Activated B cell treated with CpG ODN at 0.5 μM for 24 hours (primary cell): ENCODE results near the gene SYT4. TPM values are rescaled to one million over a fixed set of nuclear protein-coding genes. Genes with fewer than 3 reads are reported as not detected.

ENCODE experiments used
- ATAC-seq: fragments of 200-7000 bp; cut with Tn5 transposase; one replicate; pipeline ENCODE4 v1.10.0; 2021; ENCODE audit warnings: low read depth, mild to moderate bottlenecking, moderate library complexity
- CTCF ChIA-PET: fragments of 350-600 bp; sonication (Branson Sonifier 250); formaldehyde crosslinking; loops from one replicate; lab custom pipeline; 2021; ENCODE audit warnings: antibody characterized with exemption; lab: Charles Lee
- POLR2A ChIA-PET: fragments of 350-600 bp; sonication (Branson Sonifier 250); formaldehyde crosslinking; loops from one replicate; lab custom pipeline; 2021; ENCODE audit warnings: antibody characterized with exemption; lab: Charles Lee
- DNase-seq: peaks from one replicate; pipeline ENCODE4 v3.0.0; 2022
- H3K27ac Mint-ChIP-seq: one replicate; pipeline ENCODE4 v1.8.0; 2020; ENCODE audit warnings: mixed read lengths
- H3K27me3 Mint-ChIP-seq: one replicate; pipeline ENCODE4 v1.8.0; 2021; ENCODE audit warnings: mixed read lengths
- H3K36me3 Mint-ChIP-seq: one replicate; pipeline ENCODE4 v1.8.0; 2021; ENCODE audit warnings: low read depth, mixed read lengths
- H3K4me1 Mint-ChIP-seq: one replicate; pipeline ENCODE4 v1.8.0; 2021; ENCODE audit warnings: mixed read lengths
- H3K4me3 Mint-ChIP-seq: one replicate; pipeline ENCODE4 v1.8.0; 2020; ENCODE audit warnings: mild to moderate bottlenecking, mixed read lengths
- H3K9me3 Mint-ChIP-seq: one replicate; pipeline ENCODE4 v1.8.0; 2020; ENCODE audit warnings: mixed read lengths
- CTCF ChIP-seq: fragments of 200-600 bp; IDR thresholded peaks from one replicate; pipeline ENCODE4 v1.8.0; 2022; ENCODE audit warnings: antibody characterized with exemption, mild to moderate bottlenecking
- intact Hi-C: fragments of 100-400 bp; cut with micrococcal nuclease; formaldehyde crosslinking; loops from one replicate; pipeline ENCODE4 v1.15.1; 2024
- total RNA-seq: library from RNA; stranded (reverse); gene quantifications from 2 replicates; pipeline ENCODE4 v1.2.3, GENCODE V29; 2022

SYT4 gene
- total RNA-seq, result not detected in 2 replicates

DNA sequence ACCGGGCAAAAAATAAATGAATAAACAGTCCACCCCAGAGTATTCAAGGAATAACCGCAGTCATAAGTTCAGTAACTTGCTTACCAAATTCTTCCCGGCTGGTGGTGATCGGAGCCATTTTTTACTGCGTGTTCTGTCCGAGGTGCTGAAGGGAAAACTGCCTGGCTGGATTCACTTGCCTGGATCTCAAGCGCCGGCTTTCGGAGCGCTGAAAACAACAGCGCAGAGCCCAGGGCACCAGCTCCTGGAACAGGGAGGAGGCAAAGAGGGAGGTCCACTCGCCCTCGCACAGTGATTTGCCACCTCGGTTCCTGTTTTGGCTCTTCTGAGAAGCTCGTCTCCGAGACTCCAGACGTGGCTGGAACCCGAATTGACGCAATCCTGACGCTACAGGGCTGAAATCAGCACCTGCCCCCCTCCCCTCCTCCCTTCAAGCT lies at the start of gene SYT4:
SYT4 (minus strand) TSS at position 327 of the 437 bp plus-strand sequence; CDS start at position 118, 209 bp downstream.
- TF ChIP-seq CTCF, result no peak
- ChIA-PET CTCF (interaction anchor here (0.7 kb wide), 1 partner anchor 1163 kb away, joined by 3 read pairs; no protein-coding TSS in a partner anchor), POLR2A (no interaction called here)
- intact Hi-C loops, result no loop called here
- ATAC-seq (no peak), DNase-seq (no peak)
- Mint-ChIP-seq H3K27ac (no peak within 1 kb of the TSS), H3K4me3 (no peak within 1 kb of the TSS), H3K4me1 (no peaks in the 10 kb centered on the region), H3K9me3 (no peaks in the 10 kb centered on the region), H3K36me3 (no peaks in the 10 kb centered on the region), H3K27me3 (peaks cover 3% of the 10 kb centered on the region)

DNA sequence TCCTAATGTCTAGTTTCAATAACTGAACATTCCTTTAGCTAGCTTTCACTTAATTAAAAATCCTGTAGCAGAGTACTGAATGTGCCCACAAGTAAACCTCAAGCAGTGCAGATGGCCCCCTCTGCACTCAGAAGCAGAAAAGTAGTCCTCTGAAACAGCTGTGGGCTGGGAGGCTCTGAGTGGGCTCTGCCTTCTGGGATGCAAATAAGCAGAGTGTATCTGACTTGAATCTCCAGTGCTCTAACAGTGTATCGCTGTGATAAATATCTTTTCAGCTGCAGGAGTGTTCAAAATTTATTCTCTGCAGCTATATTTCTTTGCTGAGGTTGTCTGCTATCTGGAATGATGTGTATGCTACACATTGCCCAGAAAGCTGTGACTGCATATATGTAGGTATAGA lies 44.8 kb upstream of the SYT4 start:
- H3K27ac Mint-ChIP-seq, result no peak overlapping the region
- POLR2A ChIA-PET, result no interaction called here
- no peak for DNase-seq
- H3K4me1 Mint-ChIP-seq, result no peaks in the 10 kb centered on the region
- no peak for ATAC-seq
- intact Hi-C loops, result no loop called here
- H3K4me3 Mint-ChIP-seq, result no peak overlapping the region
- CTCF ChIA-PET, result no interaction called here
- TF ChIP-seq CTCF, result no peak
- peaks cover 2% of the 10 kb centered on the region for H3K9me3 Mint-ChIP-seq
- H3K27me3 Mint-ChIP-seq, result no peaks in the 10 kb centered on the region
- no peaks in the 10 kb centered on the region for H3K36me3 Mint-ChIP-seq

DNA sequence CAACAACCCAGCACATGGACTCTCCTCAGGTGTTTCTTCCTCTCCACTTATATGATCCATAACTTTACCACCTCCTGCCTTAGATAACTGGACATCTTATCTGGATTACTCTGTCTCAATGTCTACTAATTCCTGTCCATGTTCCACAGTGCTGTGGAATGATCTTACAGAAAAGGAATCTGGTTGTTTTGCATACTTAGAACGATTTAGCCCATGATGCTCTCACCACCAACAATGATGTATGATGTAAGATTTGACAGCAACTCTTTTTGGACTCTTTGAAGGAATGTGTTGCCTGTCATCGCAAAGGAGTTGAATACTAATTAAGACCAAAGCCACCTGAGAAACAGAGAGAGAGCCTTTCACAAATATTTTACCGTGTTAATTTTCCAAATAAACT lies 37.7 kb upstream of the SYT4 start:
- DNase-seq (no peak), ATAC-seq (no peak)
- H3K9me3 Mint-ChIP-seq, result no peaks in the 10 kb centered on the region
- no peak overlapping the region for H3K27ac Mint-ChIP-seq
- intact Hi-C loops, result no loop called here
- H3K27me3 Mint-ChIP-seq, result no peaks in the 10 kb centered on the region
- ChIA-PET CTCF (no interaction called here), POLR2A (no interaction called here)
- H3K4me1 Mint-ChIP-seq, result no peaks in the 10 kb centered on the region
- no peaks in the 10 kb centered on the region for H3K36me3 Mint-ChIP-seq
- no peak for TF ChIP-seq CTCF
- H3K4me3 Mint-ChIP-seq, result no peak overlapping the region

DNA sequence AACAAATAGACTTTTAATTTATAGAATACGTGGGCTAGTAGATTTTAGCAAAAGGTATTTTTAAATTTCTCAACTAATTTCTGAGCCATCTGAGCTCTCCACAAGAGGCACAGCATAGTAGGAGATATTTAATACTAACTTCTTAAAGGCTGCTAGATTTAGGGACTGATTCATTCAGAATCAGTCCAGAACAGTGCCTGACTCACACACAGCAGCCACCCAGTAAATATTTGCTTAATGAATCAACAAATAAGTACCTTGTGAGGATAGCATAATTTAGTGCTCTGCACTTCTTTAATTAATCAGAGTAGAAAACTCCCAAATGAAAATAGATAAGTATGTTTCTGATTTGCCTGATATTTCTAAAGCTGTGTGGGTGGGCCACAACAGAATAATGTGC lies 35.6 kb upstream of the SYT4 start:
- CTCF ChIA-PET, result no interaction called here

GRCh38 chr18:43310239-43310638 lies 32.9 kb upstream of the SYT4 start:
- Mint-ChIP-seq H3K4me1 (no peaks in the 10 kb centered on the region), H3K27me3 (no peaks in the 10 kb centered on the region), H3K27ac (no peak overlapping the region), H3K36me3 (no peaks in the 10 kb centered on the region), H3K9me3 (no peaks in the 10 kb centered on the region), H3K4me3 (no peak overlapping the region)
- ChIA-PET POLR2A (no interaction called here), CTCF (no interaction called here)
- DNase-seq (no peak), ATAC-seq (no peak)
- intact Hi-C loops, result no loop called here
- TF ChIP-seq CTCF, result no peak

More for the DNA sequence above, 35.6 kb upstream of the SYT4 start:
- Mint-ChIP-seq H3K9me3 (no peaks in the 10 kb centered on the region), H3K4me1 (no peaks in the 10 kb centered on the region), H3K36me3 (no peaks in the 10 kb centered on the region), H3K27ac (no peak overlapping the region), H3K4me3 (no peak overlapping the region), H3K27me3 (no peaks in the 10 kb centered on the region)
- POLR2A ChIA-PET, result no interaction called here
- intact Hi-C loops, result no loop called here
- TF ChIP-seq CTCF, result no peak
- DNase-seq (no peak), ATAC-seq (no peak)
